Body of pancreas (tissue), 4 donors: ENCODE measurements around the gene TFDP1. TPM values are rescaled to one million over a fixed set of nuclear protein-coding genes. Genes with fewer than 3 reads are reported as not detected.

Experiments used
- ATAC-seq: fragments of 150-250 bp; one replicate; pipeline ENCODE4 v1.9.1; 2016
- DNase-seq, 4 donors: peaks; one replicate each; pipeline ENCODE4 v3.0.0-alpha.2; 2019
- H3K27ac ChIP-seq, 4 donors: fragments of 200-600 bp; sonication (generic); 1 replicate in 3 of 4; 2 replicates in 1 of 4; pipeline versions ENCODE4 v1.5.1 to v1.6.1; 2016 to 2019; ENCODE audit warnings: mild to moderate bottlenecking in 1 of 4, mixed read lengths in 1 of 4, moderate library complexity in 1 of 4
- H3K27me3 ChIP-seq, 2 donors: fragments of 200-600 bp; sonication (generic); one replicate each; pipeline ENCODE4 v1.6.0; 2016; ENCODE audit warnings: mild to moderate bottlenecking in 1 of 2
- H3K36me3 ChIP-seq, 2 donors: fragments of 200-600 bp; sonication (generic); replicated peaks in 1 of 2; 2 replicates each; pipeline ENCODE4 v1.5.1; 2016; ENCODE audit warnings: low read depth in 2 of 2; ENCODE audit not compliant: insufficient read depth in 1 of 2
- H3K4me1 ChIP-seq: fragments of 200-600 bp; sonication (generic); one replicate; pipeline ENCODE4 v1.6.0; 2016
- H3K4me3 ChIP-seq, 2 donors: fragments of 200-600 bp; sonication (generic); 1 replicate in 1 of 2; 2 replicates in 1 of 2; pipeline ENCODE4 v1.5.1; 2016 to 2019
- H3K9me3 ChIP-seq, 3 donors: fragments of 200-600 bp; sonication (generic); 1 replicate in 2 of 3; 2 replicates in 1 of 3; pipeline ENCODE4 v1.5.1; 2016
- CTCF ChIP-seq, 7 experiments: fragments of 450-650 bp in 4 of 7; fragments of 200-600 bp in 3 of 7; sonication (generic) in 3 of 7; IDR thresholded peaks; one replicate each; pipeline ENCODE4 v1.5.1; 2016 to 2019; ENCODE audit warnings: antibody characterized with exemption in 7 of 7
- POLR2A ChIP-seq, 3 donors: fragments of 450-650 bp; IDR thresholded peaks; one replicate each; pipeline ENCODE4 v1.6.1; 2016; ENCODE audit warnings: antibody characterized with exemption in 3 of 3, mild to moderate bottlenecking in 2 of 3
- WGBS, 2 donors: methylation state at CpG; one replicate each; pipeline ENCODE4 v1.1.5; 2017; 5-methylcytosine and 5-hydroxymethylcytosine counted together
- intact Hi-C: fragments of 100-400 bp; cut with DNase I; formaldehyde crosslinking; loops from one replicate; pipeline ENCODE4 v1.15.1; 2023
- total RNA-seq, 2 donors: library from RNA; depleted of rRNA; stranded (reverse); fragments of >200 nt; gene quantifications; one replicate each; pipeline ENCODE4 v1.1.0, GENCODE V29; 2016

TFDP1 gene
- total RNA-seq, 2 donors from 2014 or later = 16.5 to 22.8 TPM

DNA sequence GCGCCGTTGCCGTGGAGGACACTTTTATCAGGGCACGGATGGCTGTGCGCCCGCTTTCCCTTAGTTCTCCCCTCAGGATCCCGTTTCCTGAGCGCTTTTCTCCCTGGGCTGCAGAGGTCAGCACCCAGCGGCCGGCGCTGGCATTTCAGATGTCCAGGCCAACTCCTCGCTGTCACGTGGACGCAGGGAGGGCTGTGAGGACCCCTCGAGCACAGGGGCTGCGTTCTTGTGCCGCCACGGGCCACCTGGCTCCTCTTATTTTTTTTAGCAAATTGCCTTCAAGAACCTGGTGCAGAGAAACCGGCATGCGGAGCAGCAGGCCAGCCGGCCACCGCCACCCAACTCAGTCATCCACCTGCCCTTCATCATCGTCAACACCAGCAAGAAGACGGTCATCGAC lies 51.2 kb downstream of the TFDP1 start:
- intact Hi-C loops = no loop called here
- ATAC-seq (no peak), DNase-seq (no peak)
- peaks cover 0 to 33% of the 10 kb centered on the region in 2 donors for H3K36me3 ChIP-seq
- no peak overlapping the region for H3K4me3 ChIP-seq
- H3K27ac ChIP-seq = no peak overlapping the region
- H3K9me3 ChIP-seq = no peaks in the 10 kb centered on the region
- H3K27me3 ChIP-seq = no peaks in the 10 kb centered on the region
- 94 to 98% methylated on average over 24 to 25 of the region's 25 CpGs for WGBS, 2 donors
- TF ChIP-seq POLR2A (IDR thresholded peaks at IDR 0.05) = no peak
- TF ChIP-seq CTCF (IDR thresholded peaks at IDR 0.05) = no peak
- H3K4me1 ChIP-seq = no peaks in the 10 kb centered on the region

DNA sequence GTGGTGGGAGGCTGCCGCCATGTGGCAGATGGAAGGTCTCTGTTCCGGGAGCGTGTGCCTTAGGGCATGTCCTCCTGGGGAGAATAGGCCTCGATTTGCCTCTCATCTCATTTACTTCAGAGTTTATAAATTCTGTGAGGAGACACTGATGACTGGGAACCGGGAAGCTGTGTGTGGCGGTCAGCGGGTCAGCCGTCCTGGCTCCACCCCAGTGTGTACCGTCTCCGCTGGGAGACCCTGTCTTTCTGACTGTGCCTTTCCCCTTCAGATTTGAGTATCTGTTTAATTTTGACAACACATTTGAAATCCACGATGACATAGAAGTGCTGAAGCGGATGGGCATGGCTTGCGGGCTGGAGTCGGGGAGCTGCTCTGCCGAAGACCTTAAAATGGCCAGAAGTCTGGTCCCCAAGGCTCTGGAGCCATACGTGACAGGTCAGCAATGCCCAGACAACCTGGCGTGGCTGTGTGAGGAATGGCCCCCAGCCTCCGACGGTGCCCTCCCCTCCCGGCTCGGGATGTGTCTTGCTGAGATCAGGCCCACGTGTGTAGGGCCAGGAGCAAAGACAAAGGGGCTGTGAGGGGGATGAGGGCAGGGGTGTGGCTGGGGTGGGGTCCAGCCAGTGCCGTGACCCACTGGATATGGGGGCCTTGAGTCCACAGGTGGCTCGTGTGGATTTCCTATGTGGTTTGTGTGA lies 51.9 kb downstream of the TFDP1 start:
- WGBS, 2 donors = 94 to 95% methylated on average over 19 to 24 of the region's 24 CpGs
- no peak overlapping the region for H3K27ac ChIP-seq
- DNase-seq (peak in 1 of 4 donors; percentile 5), ATAC-seq (no peak)
- no peak for TF ChIP-seq POLR2A (IDR thresholded peaks at IDR 0.05)
- no peak for TF ChIP-seq CTCF (IDR thresholded peaks at IDR 0.05)
- H3K36me3 ChIP-seq = peaks cover 0 to 32% of the 10 kb centered on the region in 2 donors
- intact Hi-C loops = no loop called here
- H3K27me3 ChIP-seq = no peaks in the 10 kb centered on the region
- H3K4me1 ChIP-seq = no peaks in the 10 kb centered on the region
- H3K4me3 ChIP-seq = no peak overlapping the region
- no peaks in the 10 kb centered on the region for H3K9me3 ChIP-seq

DNA sequence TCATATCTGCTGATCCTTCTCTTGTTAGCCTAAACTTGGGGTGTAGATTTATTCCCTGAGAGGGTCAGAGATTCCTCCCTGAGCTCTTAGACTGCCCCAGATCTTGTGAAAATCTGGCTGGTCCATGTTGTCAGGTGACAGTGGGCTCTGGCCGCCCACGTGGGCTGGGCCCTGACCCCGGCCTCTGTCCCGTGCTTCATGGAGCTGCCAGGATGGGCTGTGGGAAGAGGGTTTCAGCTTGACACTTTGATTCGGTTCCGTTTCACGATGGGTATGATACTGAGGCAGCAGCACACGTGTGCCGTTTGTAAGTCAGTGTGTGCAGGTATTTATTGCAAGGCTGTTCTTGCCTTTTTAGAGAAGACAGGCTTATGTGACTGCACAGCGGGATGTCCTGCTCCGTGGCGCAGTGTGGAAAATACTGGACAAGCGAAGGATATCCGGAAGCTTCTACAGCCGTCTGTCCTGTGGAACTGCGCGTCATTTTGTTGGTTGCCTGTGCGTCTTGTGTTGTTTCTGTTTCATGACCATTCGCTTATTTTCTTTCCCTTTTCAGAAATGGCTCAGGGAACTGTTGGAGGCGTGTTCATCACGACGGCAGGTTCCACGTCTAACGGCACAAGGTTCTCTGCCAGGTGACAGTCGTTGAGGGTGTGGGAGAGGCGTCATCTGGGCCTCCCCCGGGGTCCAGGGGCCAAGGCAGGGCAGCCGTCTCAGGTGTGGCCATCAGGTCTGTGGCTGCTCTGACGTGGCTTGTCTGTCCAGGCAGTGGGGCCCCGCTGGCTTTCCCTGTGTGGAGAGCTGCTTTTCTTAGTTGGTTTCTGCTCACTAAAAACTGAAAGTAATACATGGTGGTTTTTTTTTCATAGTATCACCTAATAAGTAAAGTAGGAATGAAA lies 53.0 kb downstream of the TFDP1 start:
- TF ChIP-seq CTCF (IDR thresholded peaks at IDR 0.05) (no peak), POLR2A (IDR thresholded peaks at IDR 0.05) (no peak)
- H3K4me3 ChIP-seq = no peak overlapping the region
- peaks cover 0 to 29% of the 10 kb centered on the region in 2 donors for H3K36me3 ChIP-seq
- ATAC-seq (no peak), DNase-seq (peak in 2 of 4 donors; percentile 1 to 4)
- H3K27ac ChIP-seq = no peak overlapping the region
- intact Hi-C loops = no loop called here
- no peaks in the 10 kb centered on the region for H3K9me3 ChIP-seq
- no peaks in the 10 kb centered on the region for H3K27me3 ChIP-seq
- no peaks in the 10 kb centered on the region for H3K4me1 ChIP-seq
- 83 to 86% methylated on average over 26 to 30 of the region's 30 CpGs for WGBS, 2 donors

DNA sequence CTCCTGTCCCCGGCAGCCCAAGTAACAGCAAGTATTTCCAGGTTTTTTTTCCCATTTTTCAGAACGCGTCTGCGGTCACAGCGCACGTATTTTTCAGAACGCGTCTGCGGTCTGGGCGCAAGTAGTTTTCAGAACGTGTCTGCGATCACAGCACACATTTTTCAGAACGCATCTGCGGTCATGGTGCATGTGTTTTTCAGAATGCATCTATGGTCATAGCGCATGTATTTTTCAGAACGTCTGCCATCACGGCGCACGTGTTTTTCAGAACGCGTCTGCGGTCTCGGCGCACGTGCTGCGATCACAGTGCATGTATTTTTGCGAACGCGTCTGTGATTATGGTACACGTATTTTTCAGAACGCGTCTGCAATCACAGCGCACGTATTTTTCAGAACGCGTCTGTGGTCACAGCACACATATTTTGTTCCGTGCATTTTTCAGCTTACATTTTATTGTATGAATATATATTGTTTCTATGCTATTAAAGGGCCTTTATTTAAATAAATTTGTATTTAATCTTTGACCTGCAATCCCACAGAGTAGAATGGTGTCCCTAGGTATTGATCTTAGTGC lies 53.7 kb downstream of the TFDP1 start:
- WGBS, 2 donors = 95 to 97% methylated on average over 37 of the region's 37 CpGs

More for the DNA sequence above, 53.7 kb downstream of the TFDP1 start:
- ATAC-seq (no peak), DNase-seq (peak in 2 of 4 donors; percentile 0 to 2)
- Histone ChIP-seq H3K36me3 (peaks cover 0 to 29% of the 10 kb centered on the region in 2 donors), H3K4me1 (no peaks in the 10 kb centered on the region), H3K27ac (no peak overlapping the region), H3K4me3 (no peak overlapping the region), H3K27me3 (no peaks in the 10 kb centered on the region), H3K9me3 (no peaks in the 10 kb centered on the region)
- intact Hi-C loops = no loop called here
- TF ChIP-seq POLR2A (IDR thresholded peaks at IDR 0.05) (no peak), CTCF (IDR thresholded peaks at IDR 0.05) (no peak)
